NCI-H146 treated with DMSO at 0.1 percent for 48 hours (cell line): ENCODE measurements around the gene CLSTN2.

ENCODE experiments used
- DNase-seq: peaks from one replicate; lab custom pipeline; 2025; ENCODE audit not compliant: unreplicated experiment; lab: John Stamatoyannopoulos, UW

The CLSTN2 gene

GRCh38 chr3:140178482-140178881, 243.5 kb downstream of the CLSTN2 start:
- no peak for DNase-seq

- DNase-seq, result peak; percentile 93
These were observed 245.6 kb downstream of the CLSTN2 start for GRCh38 chr3:140180603-140181002.

- DNase-seq, result no peak
These were observed 250.4 kb downstream of the CLSTN2 start for GRCh38 chr3:140185375-140185774.

- peak; percentile 76 for DNase-seq
These were observed 251.5 kb downstream of the CLSTN2 start for GRCh38 chr3:140186421-140186920.

GRCh38 chr3:140187028-140187427, 252.0 kb downstream of the CLSTN2 start:
- DNase-seq, result no peak

- DNase-seq, result no peak
These were observed 252.8 kb downstream of the CLSTN2 start for GRCh38 chr3:140187656-140188221.

- no peak for DNase-seq
These were observed 253.3 kb downstream of the CLSTN2 start for GRCh38 chr3:140188285-140188684.

GRCh38 chr3:140189267-140189666, 254.3 kb downstream of the CLSTN2 start:
- DNase-seq, result no peak

GRCh38 chr3:140189976-140190375, 255.0 kb downstream of the CLSTN2 start:
- DNase-seq, result peak; percentile 52

- DNase-seq, result no peak
These were observed 262.0 kb downstream of the CLSTN2 start for GRCh38 chr3:140196970-140197369.

GRCh38 chr3:140198242-140198641, 263.3 kb downstream of the CLSTN2 start:
- DNase-seq, result no peak

- DNase-seq, result no peak
These were observed 264.0 kb downstream of the CLSTN2 start for GRCh38 chr3:140199008-140199407.

- peak; percentile 87 for DNase-seq
These were observed 264.8 kb downstream of the CLSTN2 start for GRCh38 chr3:140199743-140200142.

- peak; percentile 100 for DNase-seq
These were observed 268.5 kb downstream of the CLSTN2 start for GRCh38 chr3:140203510-140203909.

- DNase-seq, result no peak
These were observed 269.4 kb downstream of the CLSTN2 start for GRCh38 chr3:140204271-140204984.

GRCh38 chr3:140205598-140205997, 270.6 kb downstream of the CLSTN2 start:
- peak; percentile 74 for DNase-seq

GRCh38 chr3:140206196-140207040, 271.4 kb downstream of the CLSTN2 start:
- peak; percentile 93 for DNase-seq

- peak; percentile 55 for DNase-seq
These were observed 272.6 kb downstream of the CLSTN2 start for GRCh38 chr3:140207541-140207940.

GRCh38 chr3:140216249-140216648, 281.3 kb downstream of the CLSTN2 start:
- peak; percentile 17 for DNase-seq

GRCh38 chr3:140219291-140219690, 284.3 kb downstream of the CLSTN2 start:
- DNase-seq, result no peak

- DNase-seq, result peak; percentile 55
These were observed 285.0 kb downstream of the CLSTN2 start for GRCh38 chr3:140219923-140220452.
